K562 (cell line): ENCODE measurements around the gene YPEL2. TPM values are rescaled to one million over a fixed set of nuclear protein-coding genes. Genes with fewer than 3 reads are reported as not detected.
A peak's percentile ranks its signal among the peaks of the same experiment; 100 is the strongest.

Source experiments
- C11orf30 ChIP-seq: fragments of 450-650 bp; IDR thresholded peaks from 2 replicates; pipeline ENCODE4 v1.6.1; 2016; ENCODE audit warnings: low read depth, mild to moderate bottlenecking
- KAT7 ChIP-seq: sonication (generic); formaldehyde crosslinking; IDR thresholded peaks from 2 replicates; pipeline ENCODE4 v1.8.0; 2022; ENCODE audit warnings: missing genetic modification reagents, mild to moderate bottlenecking, borderline replicate concordance
- MYBL2 ChIP-seq, 2 experiments: fragments of 450-650 bp in 1 of 2; sonication (generic) in 1 of 2; formaldehyde crosslinking in 1 of 2; IDR thresholded peaks; 2 replicates each; pipeline versions ENCODE4 v1.6.1 to v1.8.1; 2017 to 2022; ENCODE audit warnings: borderline replicate concordance in 1 of 2, inconsistent platforms in 1 of 2, low read depth in 1 of 2, mild to moderate bottlenecking in 1 of 2, missing genetic modification reagents in 1 of 2, moderate library complexity in 1 of 2
- NFIC ChIP-seq: fragments of 450-650 bp; IDR thresholded peaks from 2 replicates; pipeline ENCODE4 v1.6.1; 2017; ENCODE audit warnings: mild to moderate bottlenecking, inconsistent platforms
- RBM25 ChIP-seq: fragments of 200-400 bp; formaldehyde crosslinking; IDR thresholded peaks from 2 replicates; pipeline ENCODE4 v1.6.1; 2018; ENCODE audit warnings: low read length, low read depth, moderate library complexity; ENCODE audit not compliant: severe bottlenecking
- RHOXF2B ChIP-seq: fragments of 250-450 bp; sonication (Bioruptor Pico); conservative IDR thresholded peaks from 2 replicates; pipeline ENCODE4 v1.5.1; 2021
- TCF3 ChIP-seq: sonication (generic); formaldehyde crosslinking; IDR thresholded peaks from 2 replicates; pipeline ENCODE4 v1.4.0; 2020; ENCODE audit warnings: mild to moderate bottlenecking, missing genetic modification reagents
- TCF7L2 ChIP-seq: fragments of 150-350 bp; IDR thresholded peaks from 2 replicates; pipeline ENCODE4 v1.6.1; 2016; ENCODE audit warnings: low read depth, mild to moderate bottlenecking, low read length, moderate library complexity
- ZC3H11A ChIP-seq: IDR thresholded peaks from 2 replicates; pipeline ENCODE4 v1.6.1; 2012; ENCODE audit warnings: low read depth, low read length, improper control_type of control experiment
- ZNF146 ChIP-seq: IDR thresholded peaks from one replicate; pipeline ENCODE4 v1.6.1; 2018; ENCODE audit warnings: missing compliant biosample characterization; ENCODE audit not compliant: unreplicated experiment
- ZNF408 ChIP-seq: fragments of 250-450 bp; sonication (Bioruptor Pico); IDR thresholded peaks from 2 replicates; pipeline ENCODE4 v1.4.0; 2020; ENCODE audit warnings: low read depth, mild to moderate bottlenecking, moderate library complexity
- ZNF41 ChIP-seq: fragments of 250-450 bp; sonication (Bioruptor Pico); conservative IDR thresholded peaks from 2 replicates; pipeline ENCODE4 v1.4.0; 2020; ENCODE audit warnings: mild to moderate bottlenecking
- ZZZ3 ChIP-seq: fragments of 450-650 bp; IDR thresholded peaks from 2 replicates; pipeline ENCODE4 v1.6.1; 2016; ENCODE audit warnings: antibody characterized with exemption, mild to moderate bottlenecking, moderate library complexity
- polyA plus RNA-seq, 8 experiments: library from polyadenylated mRNA; depleted of rRNA in 4 of 8; stranded (reverse) in 5 of 8; unstranded in 3 of 8; fragments of >200 nt; fragmentation: Nextera tagmentation in 2 of 8; fragmentation: Illumina TruSeq in 1 of 8; extraction: Ambion mirVana in 2 of 8; extraction: Trizol in 1 of 8; gene quantifications; 2 replicates each; pipeline versions ENCODE4 v1.2.1 to v1.2.3, GENCODE V29; 2011 to 2014; ENCODE audit warnings: inconsistent platforms in 1 of 8, missing spikeins in 1 of 8
- total RNA-seq, 7 experiments: library from RNA; depleted of rRNA in 6 of 7; stranded (reverse); fragments of >200 nt in 6 of 7; fragmentation: Illumina TruSeq in 2 of 7; extraction: Trizol in 2 of 7; gene quantifications; 2 replicates each; pipeline versions ENCODE4 v1.2.1 to v1.2.3, GENCODE V29; 2011 to 2021; ENCODE audit warnings: low replicate concordance in 1 of 7
- TF ChIP-seq, protein P1 (sequence below): sonication (generic); formaldehyde crosslinking; IDR thresholded peaks from 2 replicates; pipeline ENCODE4 v1.8.0; 2022; ENCODE audit warnings: missing genetic modification reagents, mild to moderate bottlenecking, borderline replicate concordance
- TF ChIP-seq, protein P2 (sequence below): fragments of 250-450 bp; sonication (Bioruptor Pico); IDR thresholded peaks from 2 replicates; pipeline ENCODE4 v1.4.0; 2020; ENCODE audit warnings: mild to moderate bottlenecking
- TF ChIP-seq, protein P3 (sequence below), 2 experiments: fragments of 450-650 bp; IDR thresholded peaks; 2 replicates each; pipeline ENCODE4 v1.6.1; 2018; ENCODE audit warnings: mild to moderate bottlenecking in 2 of 2, low read depth in 1 of 2; ENCODE audit not compliant: partially characterized antibody in 2 of 2
- TF ChIP-seq, protein P4 (sequence below): fragments of 250-450 bp; sonication (Bioruptor Pico); IDR thresholded peaks from 2 replicates; pipeline ENCODE4 v1.4.0; 2020; ENCODE audit warnings: mild to moderate bottlenecking, moderate library complexity, borderline replicate concordance

YPEL2 gene
- total and polyA plus RNA-seq, 9 of the 15 experiments (the other 6 are each of a cell fraction or from before 2014, with no cell fraction given), result 0.11 to 2.4 (median 0.47) TPM

DNA sequence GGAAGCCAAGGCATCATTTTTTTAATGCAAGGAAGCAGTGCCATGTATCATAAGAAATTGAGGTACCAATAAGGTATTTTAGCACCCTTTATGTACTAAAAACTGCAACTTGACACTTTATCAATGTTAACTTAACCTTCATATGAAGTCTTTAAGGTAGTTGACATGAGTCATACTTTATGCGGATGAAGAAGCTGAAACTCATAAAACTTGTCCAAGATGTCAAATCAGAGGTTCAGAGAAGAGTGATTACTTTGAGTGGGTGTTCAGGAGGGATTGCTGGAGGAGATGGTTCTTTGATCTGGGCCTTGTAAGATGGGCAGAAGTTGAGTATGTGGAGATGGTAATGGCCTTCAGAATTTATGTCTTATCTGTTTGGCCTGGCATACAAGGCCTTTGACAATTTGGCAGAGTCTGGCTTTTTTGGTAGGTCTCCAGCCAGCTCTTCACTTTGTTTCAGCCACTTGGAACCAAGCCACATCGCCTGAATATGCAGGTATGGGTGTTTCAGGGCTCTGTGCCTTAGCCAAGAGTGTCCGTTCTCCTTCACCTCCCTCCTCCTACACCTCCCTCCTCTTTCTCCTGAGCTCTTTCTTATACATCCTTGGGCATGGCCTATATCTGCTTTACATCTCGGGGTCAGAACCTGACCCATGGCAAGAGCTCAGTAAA is 23.7 kb downstream of the YPEL2 start (continued):
- TF ChIP-seq TCF3 (CRISPR knock-in tag), result no peak
- no peak for TF ChIP-seq RBM25
- TF ChIP-seq, protein P1, sequence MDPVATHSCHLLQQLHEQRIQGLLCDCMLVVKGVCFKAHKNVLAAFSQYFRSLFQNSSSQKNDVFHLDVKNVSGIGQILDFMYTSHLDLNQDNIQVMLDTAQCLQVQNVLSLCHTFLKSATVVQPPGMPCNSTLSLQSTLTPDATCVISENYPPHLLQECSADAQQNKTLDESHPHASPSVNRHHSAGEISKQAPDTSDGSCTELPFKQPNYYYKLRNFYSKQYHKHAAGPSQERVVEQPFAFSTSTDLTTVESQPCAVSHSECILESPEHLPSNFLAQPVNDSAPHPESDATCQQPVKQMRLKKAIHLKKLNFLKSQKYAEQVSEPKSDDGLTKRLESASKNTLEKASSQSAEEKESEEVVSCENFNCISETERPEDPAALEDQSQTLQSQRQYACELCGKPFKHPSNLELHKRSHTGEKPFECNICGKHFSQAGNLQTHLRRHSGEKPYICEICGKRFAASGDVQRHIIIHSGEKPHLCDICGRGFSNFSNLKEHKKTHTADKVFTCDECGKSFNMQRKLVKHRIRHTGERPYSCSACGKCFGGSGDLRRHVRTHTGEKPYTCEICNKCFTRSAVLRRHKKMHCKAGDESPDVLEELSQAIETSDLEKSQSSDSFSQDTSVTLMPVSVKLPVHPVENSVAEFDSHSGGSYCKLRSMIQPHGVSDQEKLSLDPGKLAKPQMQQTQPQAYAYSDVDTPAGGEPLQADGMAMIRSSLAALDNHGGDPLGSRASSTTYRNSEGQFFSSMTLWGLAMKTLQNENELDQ (CRISPR knock-in tag), result no peak
- no peak for TF ChIP-seq ZNF41 (CRISPR knock-in tag)
- no peak for TF ChIP-seq RHOXF2B
- TF ChIP-seq, protein P2, sequence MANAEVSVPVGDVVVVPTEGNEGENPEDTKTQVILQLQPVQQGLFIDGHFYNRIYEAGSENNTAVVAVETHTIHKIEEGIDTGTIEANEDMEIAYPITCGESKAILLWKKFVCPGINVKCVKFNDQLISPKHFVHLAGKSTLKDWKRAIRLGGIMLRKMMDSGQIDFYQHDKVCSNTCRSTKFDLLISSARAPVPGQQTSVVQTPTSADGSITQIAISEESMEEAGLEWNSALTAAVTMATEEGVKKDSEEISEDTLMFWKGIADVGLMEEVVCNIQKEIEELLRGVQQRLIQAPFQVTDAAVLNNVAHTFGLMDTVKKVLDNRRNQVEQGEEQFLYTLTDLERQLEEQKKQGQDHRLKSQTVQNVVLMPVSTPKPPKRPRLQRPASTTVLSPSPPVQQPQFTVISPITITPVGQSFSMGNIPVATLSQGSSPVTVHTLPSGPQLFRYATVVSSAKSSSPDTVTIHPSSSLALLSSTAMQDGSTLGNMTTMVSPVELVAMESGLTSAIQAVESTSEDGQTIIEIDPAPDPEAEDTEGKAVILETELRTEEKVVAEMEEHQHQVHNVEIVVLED (CRISPR knock-in tag), result no peak
- no peak for TF ChIP-seq ZC3H11A
- peak; percentile 51; the same call in 1 of the 2 replicates for TF ChIP-seq NFIC
- TF ChIP-seq, protein P3, sequence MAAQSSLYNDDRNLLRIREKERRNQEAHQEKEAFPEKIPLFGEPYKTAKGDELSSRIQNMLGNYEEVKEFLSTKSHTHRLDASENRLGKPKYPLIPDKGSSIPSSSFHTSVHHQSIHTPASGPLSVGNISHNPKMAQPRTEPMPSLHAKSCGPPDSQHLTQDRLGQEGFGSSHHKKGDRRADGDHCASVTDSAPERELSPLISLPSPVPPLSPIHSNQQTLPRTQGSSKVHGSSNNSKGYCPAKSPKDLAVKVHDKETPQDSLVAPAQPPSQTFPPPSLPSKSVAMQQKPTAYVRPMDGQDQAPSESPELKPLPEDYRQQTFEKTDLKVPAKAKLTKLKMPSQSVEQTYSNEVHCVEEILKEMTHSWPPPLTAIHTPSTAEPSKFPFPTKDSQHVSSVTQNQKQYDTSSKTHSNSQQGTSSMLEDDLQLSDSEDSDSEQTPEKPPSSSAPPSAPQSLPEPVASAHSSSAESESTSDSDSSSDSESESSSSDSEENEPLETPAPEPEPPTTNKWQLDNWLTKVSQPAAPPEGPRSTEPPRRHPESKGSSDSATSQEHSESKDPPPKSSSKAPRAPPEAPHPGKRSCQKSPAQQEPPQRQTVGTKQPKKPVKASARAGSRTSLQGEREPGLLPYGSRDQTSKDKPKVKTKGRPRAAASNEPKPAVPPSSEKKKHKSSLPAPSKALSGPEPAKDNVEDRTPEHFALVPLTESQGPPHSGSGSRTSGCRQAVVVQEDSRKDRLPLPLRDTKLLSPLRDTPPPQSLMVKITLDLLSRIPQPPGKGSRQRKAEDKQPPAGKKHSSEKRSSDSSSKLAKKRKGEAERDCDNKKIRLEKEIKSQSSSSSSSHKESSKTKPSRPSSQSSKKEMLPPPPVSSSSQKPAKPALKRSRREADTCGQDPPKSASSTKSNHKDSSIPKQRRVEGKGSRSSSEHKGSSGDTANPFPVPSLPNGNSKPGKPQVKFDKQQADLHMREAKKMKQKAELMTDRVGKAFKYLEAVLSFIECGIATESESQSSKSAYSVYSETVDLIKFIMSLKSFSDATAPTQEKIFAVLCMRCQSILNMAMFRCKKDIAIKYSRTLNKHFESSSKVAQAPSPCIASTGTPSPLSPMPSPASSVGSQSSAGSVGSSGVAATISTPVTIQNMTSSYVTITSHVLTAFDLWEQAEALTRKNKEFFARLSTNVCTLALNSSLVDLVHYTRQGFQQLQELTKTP (IDR thresholded peaks at IDR 0.05; ENCODE audit: low read depth in 1 of 2, partially characterized antibody in 2 of 2), result no peak
- peak; percentile 69 for TF ChIP-seq C11orf30
- no peak for TF ChIP-seq ZNF146 (CRISPR knock-in tag)
- TF ChIP-seq ZNF408 (CRISPR knock-in tag), result no peak
- TF ChIP-seq MYBL2 (IDR thresholded peaks at IDR 0.05; ENCODE audit: low read depth), result no peak
- TF ChIP-seq MYBL2 (CRISPR knock-in tag; IDR thresholded peaks at IDR 0.05; ENCODE audit: borderline replicate concordance), result no peak
- no peak for TF ChIP-seq ZZZ3
- TF ChIP-seq, protein P4, sequence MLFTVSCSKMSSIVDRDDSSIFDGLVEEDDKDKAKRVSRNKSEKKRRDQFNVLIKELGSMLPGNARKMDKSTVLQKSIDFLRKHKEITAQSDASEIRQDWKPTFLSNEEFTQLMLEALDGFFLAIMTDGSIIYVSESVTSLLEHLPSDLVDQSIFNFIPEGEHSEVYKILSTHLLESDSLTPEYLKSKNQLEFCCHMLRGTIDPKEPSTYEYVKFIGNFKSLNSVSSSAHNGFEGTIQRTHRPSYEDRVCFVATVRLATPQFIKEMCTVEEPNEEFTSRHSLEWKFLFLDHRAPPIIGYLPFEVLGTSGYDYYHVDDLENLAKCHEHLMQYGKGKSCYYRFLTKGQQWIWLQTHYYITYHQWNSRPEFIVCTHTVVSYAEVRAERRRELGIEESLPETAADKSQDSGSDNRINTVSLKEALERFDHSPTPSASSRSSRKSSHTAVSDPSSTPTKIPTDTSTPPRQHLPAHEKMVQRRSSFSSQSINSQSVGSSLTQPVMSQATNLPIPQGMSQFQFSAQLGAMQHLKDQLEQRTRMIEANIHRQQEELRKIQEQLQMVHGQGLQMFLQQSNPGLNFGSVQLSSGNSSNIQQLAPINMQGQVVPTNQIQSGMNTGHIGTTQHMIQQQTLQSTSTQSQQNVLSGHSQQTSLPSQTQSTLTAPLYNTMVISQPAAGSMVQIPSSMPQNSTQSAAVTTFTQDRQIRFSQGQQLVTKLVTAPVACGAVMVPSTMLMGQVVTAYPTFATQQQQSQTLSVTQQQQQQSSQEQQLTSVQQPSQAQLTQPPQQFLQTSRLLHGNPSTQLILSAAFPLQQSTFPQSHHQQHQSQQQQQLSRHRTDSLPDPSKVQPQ (CRISPR knock-in tag), result no peak
- TF ChIP-seq KAT7 (CRISPR knock-in tag), result no peak
- no peak for TF ChIP-seq TCF7L2
